NB4 (cell line): ENCODE results near the gene CBX1.

Experiments
- CTCF ChIP-seq: IDR thresholded peaks from one replicate; pipeline ENCODE4 v1.5.1; 2012; ENCODE audit warnings: low read depth, low read length
- MYC ChIP-seq: IDR thresholded peaks from 2 replicates; pipeline ENCODE4 v1.6.1; 2011; ENCODE audit warnings: low read depth, low read length
- POLR2A ChIP-seq: IDR thresholded peaks from 2 replicates; pipeline ENCODE4 v1.6.1; 2011; ENCODE audit warnings: mild to moderate bottlenecking; ENCODE audit not compliant: insufficient read length; ENCODE audit errors: extremely low read depth
- TF ChIP-seq, protein P1 (sequence below): IDR thresholded peaks from 2 replicates; pipeline ENCODE4 v1.6.1; 2011; ENCODE audit warnings: low read depth, low read length

GRCh38 chr17:48058393-48059124, 42.7 kb downstream of the CBX1 start:
- TF ChIP-seq CTCF (no peak), MYC (no peak), POLR2A (no peak)
- TF ChIP-seq, protein P1, sequence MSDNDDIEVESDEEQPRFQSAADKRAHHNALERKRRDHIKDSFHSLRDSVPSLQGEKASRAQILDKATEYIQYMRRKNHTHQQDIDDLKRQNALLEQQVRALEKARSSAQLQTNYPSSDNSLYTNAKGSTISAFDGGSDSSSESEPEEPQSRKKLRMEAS: no peak
